Thyroid gland (tissue), 4 donors: Measurements from ENCODE around the gene RHBDL1. TPM values are rescaled to one million over a fixed set of nuclear protein-coding genes. Genes with fewer than 3 reads are reported as not detected.

Experiments used
- DNase-seq, 2 donors: peaks; one replicate each; pipeline ENCODE4 v3.0.0-alpha.2; 2019
- H3K27ac ChIP-seq, 3 donors: fragments of 200-600 bp; sonication (generic); 1 replicate in 2 of 3; 2 replicates in 1 of 3; pipeline ENCODE4 v1.5.1; 2016 to 2019; ENCODE audit warnings: mild to moderate bottlenecking in 1 of 3, moderate library complexity in 1 of 3
- H3K27me3 ChIP-seq: fragments of 200-600 bp; sonication (generic); one replicate; pipeline ENCODE4 v1.5.1; 2019
- H3K36me3 ChIP-seq, 2 donors: fragments of 200-600 bp; sonication (generic); one replicate each; pipeline ENCODE4 v1.5.1; 2016 to 2019
- H3K4me1 ChIP-seq, 2 donors: fragments of 200-600 bp; sonication (generic); one replicate each; pipeline ENCODE4 v1.5.1; 2017 to 2019
- H3K4me3 ChIP-seq, 3 donors: fragments of 200-600 bp; sonication (generic); replicated peaks in 1 of 3; 1 replicate in 2 of 3; 2 replicates in 1 of 3; pipeline ENCODE4 v1.5.1; 2016; ENCODE audit warnings: mild to moderate bottlenecking in 1 of 3
- H3K9me3 ChIP-seq: fragments of 200-600 bp; sonication (generic); one replicate; pipeline ENCODE4 v1.5.1; 2017
- POLR2A ChIP-seq, 2 donors: fragments of 450-650 bp; IDR thresholded peaks; one replicate each; pipeline ENCODE4 v1.6.1; 2017; ENCODE audit warnings: antibody characterized with exemption in 2 of 2, mild to moderate bottlenecking in 2 of 2, moderate library complexity in 1 of 2
- WGBS, 2 donors: methylation state at CpG; one replicate each; pipeline ENCODE4 v1.1.5; 2017; 5-methylcytosine and 5-hydroxymethylcytosine counted together
- intact Hi-C: fragments of 100-400 bp; cut with DNase I; formaldehyde crosslinking; loops from one replicate; pipeline ENCODE4 v1.15.1; 2023
- total RNA-seq, 4 donors: library from RNA; depleted of rRNA; stranded (reverse); fragments of >200 nt; gene quantifications; one replicate each; pipeline ENCODE4 v1.2.3, GENCODE V29; 2016
- TF ChIP-seq, protein P1 (sequence below), 6 experiments: fragments of 200-600 bp in 3 of 6; fragments of 450-650 bp in 3 of 6; sonication (generic) in 3 of 6; IDR thresholded peaks; one replicate each; pipeline ENCODE4 v1.5.1; 2016 to 2019; ENCODE audit warnings: antibody characterized with exemption in 6 of 6, mild to moderate bottlenecking in 2 of 6, inconsistent platforms in 1 of 6, moderate library complexity in 1 of 6

Gene RHBDL1
- total RNA-seq, 4 donors from 2014 or later = 0.27 to 0.63 (median 0.56) TPM; not detected in 1

DNA sequence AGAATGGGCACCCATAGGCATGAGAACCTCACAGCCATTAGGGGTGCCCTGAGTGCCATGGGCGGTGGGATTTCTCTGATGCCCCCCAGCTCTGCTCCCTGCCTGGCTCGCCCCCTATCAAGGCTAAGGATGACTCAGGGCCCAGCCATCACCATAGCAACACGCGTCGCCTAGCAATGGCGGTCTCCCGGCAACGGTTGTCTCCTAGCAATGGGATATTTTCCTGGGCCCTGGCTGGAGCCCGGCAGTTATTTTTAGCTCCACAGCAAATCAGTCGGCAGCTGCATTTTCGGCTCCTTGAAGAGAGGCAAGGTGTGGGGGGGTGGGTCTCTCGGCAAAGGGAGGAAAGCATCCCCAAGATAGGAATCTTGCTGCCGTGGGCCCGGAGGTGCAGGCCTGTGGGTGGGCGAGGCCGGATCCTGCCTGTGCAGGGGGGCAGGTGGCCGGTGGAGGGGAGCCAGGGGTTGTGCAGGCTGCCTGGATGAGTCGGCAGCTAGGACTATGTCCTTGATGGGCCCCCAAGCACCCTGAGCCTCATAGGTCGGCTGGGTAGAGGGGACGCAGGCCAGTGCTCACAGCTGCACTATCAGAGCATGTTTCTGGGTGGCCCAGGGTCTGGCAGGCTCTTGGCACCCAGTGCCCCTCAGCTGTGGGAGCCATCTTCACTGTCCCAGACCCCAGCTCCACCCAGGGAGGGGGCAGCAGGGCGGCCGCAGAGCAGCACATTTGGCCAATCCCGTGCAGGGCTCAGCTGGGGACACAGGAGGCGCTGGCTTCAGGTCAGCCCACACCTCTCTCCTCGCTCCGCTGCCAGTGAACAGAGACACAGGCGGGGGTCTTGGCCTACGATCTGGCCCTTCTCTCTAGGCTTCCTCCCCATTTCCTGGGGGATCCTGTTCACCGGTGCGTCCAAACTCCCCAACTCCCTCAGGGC lies 34.4 kb downstream of the RHBDL1 start:
- H3K4me1 ChIP-seq = peaks cover 5 to 16% of the 10 kb centered on the region in 2 donors
- peaks cover 6% of the 10 kb centered on the region for H3K27me3 ChIP-seq
- TF ChIP-seq, protein P1, sequence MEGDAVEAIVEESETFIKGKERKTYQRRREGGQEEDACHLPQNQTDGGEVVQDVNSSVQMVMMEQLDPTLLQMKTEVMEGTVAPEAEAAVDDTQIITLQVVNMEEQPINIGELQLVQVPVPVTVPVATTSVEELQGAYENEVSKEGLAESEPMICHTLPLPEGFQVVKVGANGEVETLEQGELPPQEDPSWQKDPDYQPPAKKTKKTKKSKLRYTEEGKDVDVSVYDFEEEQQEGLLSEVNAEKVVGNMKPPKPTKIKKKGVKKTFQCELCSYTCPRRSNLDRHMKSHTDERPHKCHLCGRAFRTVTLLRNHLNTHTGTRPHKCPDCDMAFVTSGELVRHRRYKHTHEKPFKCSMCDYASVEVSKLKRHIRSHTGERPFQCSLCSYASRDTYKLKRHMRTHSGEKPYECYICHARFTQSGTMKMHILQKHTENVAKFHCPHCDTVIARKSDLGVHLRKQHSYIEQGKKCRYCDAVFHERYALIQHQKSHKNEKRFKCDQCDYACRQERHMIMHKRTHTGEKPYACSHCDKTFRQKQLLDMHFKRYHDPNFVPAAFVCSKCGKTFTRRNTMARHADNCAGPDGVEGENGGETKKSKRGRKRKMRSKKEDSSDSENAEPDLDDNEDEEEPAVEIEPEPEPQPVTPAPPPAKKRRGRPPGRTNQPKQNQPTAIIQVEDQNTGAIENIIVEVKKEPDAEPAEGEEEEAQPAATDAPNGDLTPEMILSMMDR (IDR thresholded peaks at IDR 0.05) = no peak
- TF ChIP-seq POLR2A (IDR thresholded peaks at IDR 0.05) = no peak
- no peak for DNase-seq
- no peak overlapping the region for H3K4me3 ChIP-seq
- WGBS, 2 donors = 28% methylated on average over 12 to 26 of the region's 30 CpGs
- H3K36me3 ChIP-seq = no peaks in the 10 kb centered on the region
- intact Hi-C loops = loop anchor here (2.0 to 10.0 kb wide), 3 partner anchors 75 to 485 kb away; no protein-coding TSS in a partner anchor
- no peak overlapping the region for H3K27ac ChIP-seq
- no peaks in the 10 kb centered on the region for H3K9me3 ChIP-seq

DNA sequence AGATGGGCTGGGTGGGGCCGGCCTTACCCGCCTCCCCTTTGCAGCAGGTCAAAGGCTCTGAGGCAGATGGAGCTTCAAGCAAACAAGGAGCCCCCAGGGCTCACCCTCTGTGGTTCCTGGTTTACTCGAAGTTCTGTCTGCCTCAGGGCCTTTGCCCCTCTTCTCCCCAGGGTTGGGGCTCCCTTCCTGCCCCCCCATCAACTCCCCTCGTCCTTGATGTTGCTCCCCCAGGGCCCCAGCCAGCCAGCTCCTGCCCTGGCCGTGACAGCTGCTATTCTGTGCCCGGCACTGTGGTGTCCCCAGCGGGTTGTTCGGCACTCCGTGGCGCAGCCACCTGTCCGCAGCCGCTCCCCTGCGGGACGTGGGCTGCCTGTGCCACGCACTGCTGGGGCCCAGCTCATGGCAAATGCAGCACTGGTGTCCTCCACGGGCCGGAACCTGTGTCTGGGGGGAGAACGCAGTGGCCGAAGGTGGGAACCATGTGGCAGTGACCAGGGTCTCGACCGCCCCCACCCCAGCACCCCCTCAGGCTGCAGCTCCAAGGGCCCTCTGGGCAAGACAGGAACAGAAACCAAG lies 35.1 kb downstream of the RHBDL1 start:
- peaks cover 5 to 8% of the 10 kb centered on the region in 2 donors for H3K4me1 ChIP-seq
- peaks cover 6% of the 10 kb centered on the region for H3K27me3 ChIP-seq
- no peak for DNase-seq
- no peaks in the 10 kb centered on the region for H3K9me3 ChIP-seq
- 57 to 65% methylated on average over 5 of the region's 21 CpGs for WGBS, 2 donors
- TF ChIP-seq, protein P1 (IDR thresholded peaks at IDR 0.05) = no peak
- TF ChIP-seq POLR2A (IDR thresholded peaks at IDR 0.05) = no peak
- intact Hi-C loops = loop anchor here (2.0 to 10.0 kb wide), 2 partner anchors 74 to 344 kb away; no protein-coding TSS in a partner anchor
- no peaks in the 10 kb centered on the region for H3K36me3 ChIP-seq
- no peak overlapping the region for H3K27ac ChIP-seq
- H3K4me3 ChIP-seq = no peak overlapping the region

DNA sequence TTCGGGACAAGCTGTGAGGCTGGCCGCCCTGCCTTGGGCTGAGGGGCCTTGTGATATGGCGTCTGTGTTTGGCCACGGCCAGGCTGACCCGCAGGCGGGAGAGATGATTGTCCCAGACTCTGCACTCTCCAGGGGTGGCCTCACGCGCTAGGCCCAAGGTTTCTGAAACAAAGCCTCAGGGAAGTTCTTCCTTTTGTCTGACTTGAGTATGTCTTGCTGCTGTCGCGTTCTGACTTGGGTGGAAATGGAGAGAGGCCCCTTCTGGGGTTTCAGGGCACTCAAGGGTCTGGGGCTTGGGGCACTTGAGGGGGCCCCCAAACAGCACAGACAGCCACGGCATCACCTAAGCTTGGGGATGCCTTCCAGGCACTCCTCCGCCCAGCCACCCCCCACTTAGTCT lies 35.6 kb downstream of the RHBDL1 start:
- DNase-seq = no peak
- H3K27ac ChIP-seq = no peak overlapping the region
- no peaks in the 10 kb centered on the region for H3K36me3 ChIP-seq
- WGBS, 2 donors = 70 to 80% methylated on average over 9 of the region's 12 CpGs
- H3K4me1 ChIP-seq = peaks cover 8 to 12% of the 10 kb centered on the region in 2 donors
- H3K27me3 ChIP-seq = peaks cover 4% of the 10 kb centered on the region
- TF ChIP-seq, protein P1 (IDR thresholded peaks at IDR 0.05) = no peak
- no peak for TF ChIP-seq POLR2A (IDR thresholded peaks at IDR 0.05)
- intact Hi-C loops = loop anchor here (2.0 to 10.0 kb wide), 2 partner anchors 74 to 344 kb away; no protein-coding TSS in a partner anchor
- H3K4me3 ChIP-seq = no peak overlapping the region
- no peaks in the 10 kb centered on the region for H3K9me3 ChIP-seq

DNA sequence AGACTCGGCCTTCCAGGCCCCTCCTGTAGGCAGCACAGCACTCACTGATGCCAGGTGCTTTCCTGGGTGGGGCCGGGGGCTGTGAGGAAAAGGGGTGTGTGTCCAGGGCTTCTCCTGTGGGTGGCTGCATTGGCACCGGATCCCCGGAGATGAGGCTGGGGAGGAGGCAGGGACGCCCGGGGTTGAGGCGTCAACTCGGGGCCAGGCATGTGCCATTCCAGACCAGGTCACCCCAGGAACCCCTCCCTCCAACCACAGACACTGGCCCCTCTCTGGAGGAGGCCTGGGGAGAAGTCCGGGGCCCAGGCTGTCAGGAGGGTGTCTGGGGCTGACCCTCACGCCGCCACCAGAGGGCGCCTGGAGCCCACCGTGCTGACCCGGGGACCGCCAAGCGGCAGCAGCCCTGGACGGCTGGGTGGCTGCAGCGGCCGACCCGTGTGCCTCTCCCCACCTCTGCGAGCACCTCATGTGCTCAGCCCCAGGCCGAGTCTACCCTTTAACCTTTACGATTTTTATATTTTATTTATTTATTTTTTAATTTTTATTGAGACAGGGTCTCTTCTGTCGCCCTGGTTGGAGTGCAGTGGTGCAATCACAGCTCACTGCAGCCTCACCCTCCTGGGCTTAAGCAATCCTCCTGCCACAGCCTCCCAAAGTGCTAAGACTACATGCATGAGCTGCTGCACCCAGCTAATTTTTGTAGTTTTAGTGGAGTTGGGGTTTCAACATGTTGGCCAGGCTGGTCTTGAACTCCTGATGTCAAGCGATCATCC lies 36.3 kb downstream of the RHBDL1 start:
- intact Hi-C loops = loop anchor here (2.0 to 10.0 kb wide), 2 partner anchors 73 to 343 kb away; no protein-coding TSS in a partner anchor

More for the DNA sequence above, 36.3 kb downstream of the RHBDL1 start:
- no peak overlapping the region for H3K27ac ChIP-seq
- no peaks in the 10 kb centered on the region for H3K27me3 ChIP-seq
- peak; percentile 71 to 73 for DNase-seq
- no peaks in the 10 kb centered on the region for H3K9me3 ChIP-seq
- no peaks in the 10 kb centered on the region for H3K36me3 ChIP-seq
- no peak overlapping the region for H3K4me3 ChIP-seq
- peaks cover 15 to 19% of the 10 kb centered on the region in 2 donors for H3K4me1 ChIP-seq
- TF ChIP-seq POLR2A (IDR thresholded peaks at IDR 0.05) = no peak
- TF ChIP-seq, protein P1 (IDR thresholded peaks at IDR 0.05) = peak; percentile 69 to 95 (median 88)
- WGBS, 2 donors = 12 to 14% methylated on average over 21 to 22 of the region's 25 CpGs
